ENCODE data around the gene SPATA31C2.

Gene SPATA31C2

DNA sequence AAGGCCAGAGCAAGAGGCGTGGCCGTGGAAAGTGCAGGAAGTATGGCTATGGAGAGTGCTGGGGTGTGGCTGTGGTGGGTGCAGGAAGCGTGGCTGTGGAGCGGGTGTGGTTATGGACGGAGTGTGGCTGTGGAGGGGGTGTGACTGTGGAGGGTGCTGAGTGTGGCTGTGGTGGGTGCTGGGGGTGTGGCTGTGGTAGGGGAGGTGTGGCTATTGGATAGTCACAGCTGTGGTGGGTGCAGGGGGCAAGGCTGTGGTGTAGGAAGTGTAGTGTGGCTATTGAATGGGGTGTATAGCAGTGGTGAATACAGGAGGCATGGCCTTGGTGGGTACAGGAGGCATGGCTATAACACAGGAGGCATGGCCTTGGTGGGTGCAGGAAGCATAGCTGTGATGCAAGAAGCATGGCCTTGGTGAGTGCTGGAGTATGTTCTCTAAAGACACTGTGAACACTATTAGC lies 40.8 kb upstream of the SPATA31C2 start:
- H3K27me3 ChIP-seq (ENCODE audit: insufficient read depth, poor library complexity, severe bottlenecking): no peaks in the 10 kb centered on the region
- DNase-seq (ENCODE audit: low read depth in 1 of 2, low spot score in 1 of 2): no peak

DNA sequence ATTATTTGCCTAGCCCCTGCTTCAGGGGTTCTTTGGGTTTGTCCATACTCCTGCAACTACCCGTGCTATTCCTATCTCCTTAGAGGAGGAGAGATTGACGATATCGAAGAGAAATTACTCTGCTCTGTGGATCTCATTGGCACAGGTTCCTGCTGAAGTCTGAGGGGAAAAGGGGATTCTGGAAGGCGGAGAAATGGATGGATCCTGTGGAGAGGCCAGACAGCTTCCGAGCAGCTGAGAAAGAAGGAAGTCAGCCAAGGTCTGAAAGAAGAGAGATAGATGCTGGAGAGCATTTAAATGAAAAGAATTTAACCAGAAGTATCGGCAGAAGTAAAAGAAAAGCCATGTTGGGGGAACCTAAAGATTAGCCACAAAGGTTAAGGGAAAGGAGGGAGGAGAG lies 40.4 kb upstream of the SPATA31C2 start:
- DNase-seq (ENCODE audit: low read depth in 1 of 2, low spot score in 1 of 2): no peak
- H3K27ac ChIP-seq (replicated peaks): no peak overlapping the region
- H3K27me3 ChIP-seq (ENCODE audit: insufficient read depth, poor library complexity, severe bottlenecking): no peaks in the 10 kb centered on the region
- no peak for TF ChIP-seq SPI1 (IDR thresholded peaks at IDR 0.05; ENCODE audit: borderline replicate concordance, low read depth)
- TF ChIP-seq, protein P1, sequence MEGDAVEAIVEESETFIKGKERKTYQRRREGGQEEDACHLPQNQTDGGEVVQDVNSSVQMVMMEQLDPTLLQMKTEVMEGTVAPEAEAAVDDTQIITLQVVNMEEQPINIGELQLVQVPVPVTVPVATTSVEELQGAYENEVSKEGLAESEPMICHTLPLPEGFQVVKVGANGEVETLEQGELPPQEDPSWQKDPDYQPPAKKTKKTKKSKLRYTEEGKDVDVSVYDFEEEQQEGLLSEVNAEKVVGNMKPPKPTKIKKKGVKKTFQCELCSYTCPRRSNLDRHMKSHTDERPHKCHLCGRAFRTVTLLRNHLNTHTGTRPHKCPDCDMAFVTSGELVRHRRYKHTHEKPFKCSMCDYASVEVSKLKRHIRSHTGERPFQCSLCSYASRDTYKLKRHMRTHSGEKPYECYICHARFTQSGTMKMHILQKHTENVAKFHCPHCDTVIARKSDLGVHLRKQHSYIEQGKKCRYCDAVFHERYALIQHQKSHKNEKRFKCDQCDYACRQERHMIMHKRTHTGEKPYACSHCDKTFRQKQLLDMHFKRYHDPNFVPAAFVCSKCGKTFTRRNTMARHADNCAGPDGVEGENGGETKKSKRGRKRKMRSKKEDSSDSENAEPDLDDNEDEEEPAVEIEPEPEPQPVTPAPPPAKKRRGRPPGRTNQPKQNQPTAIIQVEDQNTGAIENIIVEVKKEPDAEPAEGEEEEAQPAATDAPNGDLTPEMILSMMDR (IDR thresholded peaks at IDR 0.05; ENCODE audit: insufficient read depth, low read length): no peak
- TF ChIP-seq GABPA (IDR thresholded peaks at IDR 0.05; ENCODE audit: low read depth): no peak
- TF ChIP-seq, protein P2, sequence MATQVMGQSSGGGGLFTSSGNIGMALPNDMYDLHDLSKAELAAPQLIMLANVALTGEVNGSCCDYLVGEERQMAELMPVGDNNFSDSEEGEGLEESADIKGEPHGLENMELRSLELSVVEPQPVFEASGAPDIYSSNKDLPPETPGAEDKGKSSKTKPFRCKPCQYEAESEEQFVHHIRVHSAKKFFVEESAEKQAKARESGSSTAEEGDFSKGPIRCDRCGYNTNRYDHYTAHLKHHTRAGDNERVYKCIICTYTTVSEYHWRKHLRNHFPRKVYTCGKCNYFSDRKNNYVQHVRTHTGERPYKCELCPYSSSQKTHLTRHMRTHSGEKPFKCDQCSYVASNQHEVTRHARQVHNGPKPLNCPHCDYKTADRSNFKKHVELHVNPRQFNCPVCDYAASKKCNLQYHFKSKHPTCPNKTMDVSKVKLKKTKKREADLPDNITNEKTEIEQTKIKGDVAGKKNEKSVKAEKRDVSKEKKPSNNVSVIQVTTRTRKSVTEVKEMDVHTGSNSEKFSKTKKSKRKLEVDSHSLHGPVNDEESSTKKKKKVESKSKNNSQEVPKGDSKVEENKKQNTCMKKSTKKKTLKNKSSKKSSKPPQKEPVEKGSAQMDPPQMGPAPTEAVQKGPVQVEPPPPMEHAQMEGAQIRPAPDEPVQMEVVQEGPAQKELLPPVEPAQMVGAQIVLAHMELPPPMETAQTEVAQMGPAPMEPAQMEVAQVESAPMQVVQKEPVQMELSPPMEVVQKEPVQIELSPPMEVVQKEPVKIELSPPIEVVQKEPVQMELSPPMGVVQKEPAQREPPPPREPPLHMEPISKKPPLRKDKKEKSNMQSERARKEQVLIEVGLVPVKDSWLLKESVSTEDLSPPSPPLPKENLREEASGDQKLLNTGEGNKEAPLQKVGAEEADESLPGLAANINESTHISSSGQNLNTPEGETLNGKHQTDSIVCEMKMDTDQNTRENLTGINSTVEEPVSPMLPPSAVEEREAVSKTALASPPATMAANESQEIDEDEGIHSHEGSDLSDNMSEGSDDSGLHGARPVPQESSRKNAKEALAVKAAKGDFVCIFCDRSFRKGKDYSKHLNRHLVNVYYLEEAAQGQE (IDR thresholded peaks at IDR 0.05; ENCODE audit: insufficient replicate concordance, low read depth): no peak
- TF ChIP-seq POLR2AphosphoS5 (IDR thresholded peaks at IDR 0.05; ENCODE audit: low read depth): no peak
- H3K4me3 ChIP-seq (replicated peaks; ENCODE audit: insufficient read depth, low read length): no peak overlapping the region

More for the DNA sequence above, 40.8 kb upstream of the SPATA31C2 start:
- H3K27ac ChIP-seq (replicated peaks): no peak overlapping the region
- no peak overlapping the region for H3K4me3 ChIP-seq (replicated peaks; ENCODE audit: insufficient read depth, low read length)
- TF ChIP-seq, protein P1 (IDR thresholded peaks at IDR 0.05; ENCODE audit: insufficient read depth, low read length): no peak
- TF ChIP-seq POLR2AphosphoS5 (IDR thresholded peaks at IDR 0.05; ENCODE audit: low read depth) (no peak), SPI1 (IDR thresholded peaks at IDR 0.05; ENCODE audit: borderline replicate concordance, low read depth) (no peak), GABPA (IDR thresholded peaks at IDR 0.05; ENCODE audit: low read depth) (no peak)
- TF ChIP-seq, protein P2 (IDR thresholded peaks at IDR 0.05; ENCODE audit: insufficient replicate concordance, low read depth): no peak

DNA sequence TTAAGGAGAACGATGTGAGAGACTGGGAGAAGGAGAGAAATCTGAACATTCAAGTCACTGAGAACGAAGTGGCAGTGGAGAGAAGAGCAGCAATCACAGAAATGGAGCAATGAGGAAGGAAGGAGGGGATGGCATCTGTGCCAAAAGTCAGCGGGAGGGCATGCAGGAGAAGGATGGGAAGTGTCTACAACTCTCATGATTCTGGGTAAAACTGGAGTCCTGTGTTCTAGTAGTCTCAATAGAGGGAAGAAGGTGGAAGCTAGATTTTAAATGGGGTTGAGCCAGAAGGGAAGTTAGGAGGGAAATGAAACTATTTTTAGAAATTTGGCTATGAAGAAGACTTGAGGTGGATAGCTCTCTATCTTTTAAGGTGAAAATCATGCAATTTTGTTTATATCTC lies 39.1 kb upstream of the SPATA31C2 start:
- TF ChIP-seq POLR2AphosphoS5 (IDR thresholded peaks at IDR 0.05; ENCODE audit: low read depth) (no peak), GABPA (IDR thresholded peaks at IDR 0.05; ENCODE audit: low read depth) (no peak), SPI1 (IDR thresholded peaks at IDR 0.05; ENCODE audit: borderline replicate concordance, low read depth) (no peak)
- TF ChIP-seq, protein P2 (IDR thresholded peaks at IDR 0.05; ENCODE audit: insufficient replicate concordance, low read depth): no peak
- TF ChIP-seq, protein P1 (IDR thresholded peaks at IDR 0.05; ENCODE audit: insufficient read depth, low read length): no peak
- Histone ChIP-seq H3K4me3 (replicated peaks; ENCODE audit: insufficient read depth, low read length) (no peak overlapping the region), H3K27ac (replicated peaks) (no peak overlapping the region), H3K27me3 (ENCODE audit: insufficient read depth, poor library complexity, severe bottlenecking) (no peaks in the 10 kb centered on the region)
- DNase-seq (ENCODE audit: low read depth in 1 of 2, low spot score in 1 of 2): no peak
